Glutamatergic neuron (in vitro differentiated cells): ENCODE results near the gene NEK8. TPM values are rescaled to one million over a fixed set of nuclear protein-coding genes. Genes with fewer than 3 reads are reported as not detected.

ENCODE experiments used
- DNase-seq: peaks from one replicate; pipeline ENCODE4 v3.0.0; 2022
- H3K27ac Mint-ChIP-seq: one replicate; pipeline ENCODE4 v1.8.0; 2020; ENCODE audit warnings: mild to moderate bottlenecking, mixed read lengths, inconsistent platforms; ENCODE audit not compliant: unreplicated experiment
- H3K27me3 Mint-ChIP-seq: one replicate; pipeline ENCODE4 v1.8.0; 2020; ENCODE audit warnings: mild to moderate bottlenecking, moderate library complexity, mixed read lengths, inconsistent platforms; ENCODE audit not compliant: unreplicated experiment
- H3K36me3 Mint-ChIP-seq: one replicate; pipeline ENCODE4 v1.8.0; 2020; ENCODE audit warnings: mild to moderate bottlenecking, mixed read lengths, inconsistent platforms; ENCODE audit not compliant: unreplicated experiment
- H3K4me1 Mint-ChIP-seq: one replicate; pipeline ENCODE4 v1.8.0; 2020; ENCODE audit warnings: mild to moderate bottlenecking, low read depth, mixed read lengths, inconsistent platforms; ENCODE audit not compliant: unreplicated experiment
- H3K4me3 Mint-ChIP-seq: one replicate; pipeline ENCODE4 v1.8.0; 2020; ENCODE audit warnings: mild to moderate bottlenecking, mixed read lengths, inconsistent platforms; ENCODE audit not compliant: unreplicated experiment
- H3K9me3 Mint-ChIP-seq: one replicate; pipeline ENCODE4 v1.8.0; 2020; ENCODE audit warnings: mild to moderate bottlenecking, moderate library complexity, mixed read lengths, inconsistent platforms; ENCODE audit not compliant: unreplicated experiment
- CTCF ChIP-seq: fragments of 200-600 bp; sonication (generic); IDR thresholded peaks from one replicate; pipeline ENCODE4 v1.5.0; 2021; ENCODE audit not compliant: partially characterized antibody, unreplicated experiment
- total RNA-seq: library from RNA; stranded (reverse); fragmentation: NEBNext Ultra II Directional; extraction: Animal tissue kit (Norgen Biotek cat#: 25700); gene quantifications from one replicate; pipeline ENCODE4 v1.2.1, GENCODE V29; 2021; ENCODE audit not compliant: unreplicated experiment

NEK8 gene
- total RNA-seq, 1 donor from 2014 or later = 5.9 TPM

- Mint-ChIP-seq H3K36me3 (no peaks in the 10 kb centered on the region), H3K27me3 (peaks cover 32% of the 10 kb centered on the region), H3K9me3 (peaks cover 28% of the 10 kb centered on the region), H3K4me1 (peaks cover 22% of the 10 kb centered on the region), H3K4me3 (peak overlapping the region; percentile 90), H3K27ac (peak overlapping the region; percentile 96)
- no peak for DNase-seq
- no peak for TF ChIP-seq CTCF
Observed at GRCh38 chr17:28745786-28746411, 17.3 kb downstream of the NEK8 start.

GRCh38 chr17:28746611-28747050 is 18.0 kb downstream of the NEK8 start:
- Mint-ChIP-seq H3K36me3 (no peaks in the 10 kb centered on the region), H3K4me1 (peaks cover 17% of the 10 kb centered on the region)

GRCh38 chr17:28747051-28747691 is 18.6 kb downstream of the NEK8 start:
- peak overlapping the region; percentile 96 for H3K27ac Mint-ChIP-seq
- peak overlapping the region; percentile 90 for H3K4me3 Mint-ChIP-seq
- peaks cover 28% of the 10 kb centered on the region for H3K9me3 Mint-ChIP-seq
- peaks cover 13% of the 10 kb centered on the region for H3K4me1 Mint-ChIP-seq
- TF ChIP-seq CTCF = peak; percentile 11
- H3K27me3 Mint-ChIP-seq = peaks cover 32% of the 10 kb centered on the region
- DNase-seq = peak; percentile 42
- H3K36me3 Mint-ChIP-seq = no peaks in the 10 kb centered on the region

More at GRCh38 chr17:28746611-28747050, 18.0 kb downstream of the NEK8 start:
- Mint-ChIP-seq H3K9me3 (peaks cover 28% of the 10 kb centered on the region), H3K4me3 (peak overlapping the region; percentile 90), H3K27ac (peak overlapping the region; percentile 96), H3K27me3 (peaks cover 32% of the 10 kb centered on the region)
- peak; percentile 82 for DNase-seq
- TF ChIP-seq CTCF = no peak

GRCh38 chr17:28747801-28748750 is 19.5 kb downstream of the NEK8 start:
- Mint-ChIP-seq H3K4me3 (peak overlapping the region; percentile 90), H3K27ac (peak overlapping the region; percentile 96), H3K36me3 (no peaks in the 10 kb centered on the region), H3K27me3 (peaks cover 31% of the 10 kb centered on the region), H3K4me1 (peaks cover 13% of the 10 kb centered on the region), H3K9me3 (peaks cover 25% of the 10 kb centered on the region)
- no peak for TF ChIP-seq CTCF
- DNase-seq = no peak
